Activated T-helper 1 cell treated with anti-CD3 and anti-CD28 coated beads, Interleukin-12 subunit alpha, Interleukin-12 subunit beta, Interleukin-2, Interleukin-4 antibody, amounts not matched to agents 30 ng/mL and 10 ng/mL and 1 ng/mL, durations not matched to agents 14 hours and 24 hours and 36 hours (primary cell): ENCODE results near the gene ENOX1. TPM values are rescaled to one million over a fixed set of nuclear protein-coding genes. Genes with fewer than 3 reads are reported as not detected.

Source experiments
- DNase-seq: peaks from one replicate; pipeline ENCODE4 v3.0.0; 2021; ENCODE audit warnings: low spot score
- H3K27ac Mint-ChIP-seq: one replicate; pipeline ENCODE4 v1.8.0; 2021; ENCODE audit warnings: mild to moderate bottlenecking, mixed read lengths
- H3K27me3 Mint-ChIP-seq: one replicate; pipeline ENCODE4 v1.8.0; 2022; ENCODE audit warnings: mild to moderate bottlenecking, moderate library complexity, mixed read lengths; ENCODE audit not compliant: insufficient read depth
- H3K36me3 Mint-ChIP-seq: one replicate; pipeline ENCODE4 v1.8.0; 2021; ENCODE audit warnings: low read depth, mixed read lengths
- H3K4me1 Mint-ChIP-seq: one replicate; pipeline ENCODE4 v1.8.0; 2021; ENCODE audit warnings: low read depth, mixed read lengths
- H3K4me3 Mint-ChIP-seq: one replicate; pipeline ENCODE4 v1.8.0; 2021; ENCODE audit warnings: mild to moderate bottlenecking, moderate library complexity, mixed read lengths
- H3K9me3 Mint-ChIP-seq: one replicate; pipeline ENCODE4 v1.8.0; 2021; ENCODE audit warnings: mixed read lengths
- intact Hi-C: fragments of 100-400 bp; cut with micrococcal nuclease; formaldehyde crosslinking; loops from one replicate; pipeline ENCODE4 v1.15.1; 2024
- total RNA-seq: library from RNA; stranded (reverse); gene quantifications from 2 replicates; pipeline ENCODE4 v1.2.3, GENCODE V29; 2022

The ENOX1 gene
- total RNA-seq, 1 donor from 2014 or later = 0.08 TPM

- intact Hi-C loops = no loop called here
- Mint-ChIP-seq H3K27me3 (peaks cover 6% of the 10 kb centered on the region), H3K4me1 (no peaks in the 10 kb centered on the region), H3K27ac (no peak overlapping the region), H3K36me3 (no peaks in the 10 kb centered on the region), H3K4me3 (no peak overlapping the region), H3K9me3 (no peaks in the 10 kb centered on the region)
- DNase-seq = no peak
Measured at GRCh38 chr13:43522788-43523187, 264.0 kb downstream of the ENOX1 start.

- Mint-ChIP-seq H3K4me1 (no peaks in the 10 kb centered on the region), H3K9me3 (no peaks in the 10 kb centered on the region), H3K4me3 (no peak overlapping the region), H3K36me3 (no peaks in the 10 kb centered on the region), H3K27ac (no peak overlapping the region), H3K27me3 (peaks cover 1% of the 10 kb centered on the region)
- intact Hi-C loops = no loop called here
- DNase-seq = no peak
Measured at GRCh38 chr13:43520351-43520750, 266.4 kb downstream of the ENOX1 start.

GRCh38 chr13:43518833-43519232 lies 267.9 kb downstream of the ENOX1 start:
- intact Hi-C loops = no loop called here
- Mint-ChIP-seq H3K27me3 (peaks cover 1% of the 10 kb centered on the region), H3K9me3 (no peaks in the 10 kb centered on the region), H3K27ac (no peak overlapping the region), H3K4me1 (no peaks in the 10 kb centered on the region), H3K36me3 (no peaks in the 10 kb centered on the region), H3K4me3 (no peak overlapping the region)
- DNase-seq = no peak

GRCh38 chr13:43516401-43516833 lies 270.4 kb downstream of the ENOX1 start:
- H3K27ac Mint-ChIP-seq = no peak overlapping the region
- no peaks in the 10 kb centered on the region for H3K9me3 Mint-ChIP-seq
- DNase-seq = no peak
- no peak overlapping the region for H3K4me3 Mint-ChIP-seq
- intact Hi-C loops = no loop called here
- H3K36me3 Mint-ChIP-seq = no peaks in the 10 kb centered on the region
- H3K4me1 Mint-ChIP-seq = no peaks in the 10 kb centered on the region
- H3K27me3 Mint-ChIP-seq = peaks cover 4% of the 10 kb centered on the region

- intact Hi-C loops = no loop called here
- Mint-ChIP-seq H3K27ac (no peak overlapping the region), H3K4me1 (no peaks in the 10 kb centered on the region), H3K36me3 (no peaks in the 10 kb centered on the region), H3K4me3 (no peak overlapping the region), H3K9me3 (no peaks in the 10 kb centered on the region), H3K27me3 (peaks cover 4% of the 10 kb centered on the region)
- no peak for DNase-seq
Measured at GRCh38 chr13:43515531-43515930, 271.2 kb downstream of the ENOX1 start.

- intact Hi-C loops = no loop called here
- Mint-ChIP-seq H3K36me3 (no peaks in the 10 kb centered on the region), H3K27me3 (peaks cover 2% of the 10 kb centered on the region), H3K27ac (no peak overlapping the region), H3K4me1 (no peaks in the 10 kb centered on the region), H3K4me3 (no peak overlapping the region), H3K9me3 (no peaks in the 10 kb centered on the region)
- no peak for DNase-seq
Measured at GRCh38 chr13:43514311-43514710, 272.5 kb downstream of the ENOX1 start.

- Mint-ChIP-seq H3K27me3 (peaks cover 6% of the 10 kb centered on the region), H3K4me3 (no peak overlapping the region), H3K9me3 (no peaks in the 10 kb centered on the region), H3K27ac (no peak overlapping the region), H3K4me1 (no peaks in the 10 kb centered on the region), H3K36me3 (no peaks in the 10 kb centered on the region)
- no peak for DNase-seq
- intact Hi-C loops = no loop called here
Measured at GRCh38 chr13:43512221-43512620, 274.6 kb downstream of the ENOX1 start.

GRCh38 chr13:43510956-43511901 lies 275.5 kb downstream of the ENOX1 start:
- H3K36me3 Mint-ChIP-seq = no peaks in the 10 kb centered on the region
- peaks cover 6% of the 10 kb centered on the region for H3K27me3 Mint-ChIP-seq
- H3K4me3 Mint-ChIP-seq = no peak overlapping the region
- H3K4me1 Mint-ChIP-seq = no peaks in the 10 kb centered on the region
- intact Hi-C loops = no loop called here
- no peak for DNase-seq
- H3K9me3 Mint-ChIP-seq = no peaks in the 10 kb centered on the region
- no peak overlapping the region for H3K27ac Mint-ChIP-seq

GRCh38 chr13:43495732-43496131 lies 291.0 kb downstream of the ENOX1 start:
- no peak for DNase-seq
- H3K36me3 Mint-ChIP-seq = no peaks in the 10 kb centered on the region
- no peaks in the 10 kb centered on the region for H3K27me3 Mint-ChIP-seq
- intact Hi-C loops = loop anchor here (1.0 kb wide), 1 partner anchor 13 kb away; no protein-coding TSS in a partner anchor
- no peak overlapping the region for H3K4me3 Mint-ChIP-seq
- H3K9me3 Mint-ChIP-seq = no peaks in the 10 kb centered on the region
- H3K4me1 Mint-ChIP-seq = no peaks in the 10 kb centered on the region
- H3K27ac Mint-ChIP-seq = no peak overlapping the region

GRCh38 chr13:43494206-43494605 lies 292.6 kb downstream of the ENOX1 start:
- Mint-ChIP-seq H3K27ac (no peak overlapping the region), H3K4me3 (no peak overlapping the region), H3K4me1 (no peaks in the 10 kb centered on the region), H3K36me3 (no peaks in the 10 kb centered on the region), H3K9me3 (no peaks in the 10 kb centered on the region), H3K27me3 (no peaks in the 10 kb centered on the region)
- intact Hi-C loops = no loop called here
- DNase-seq = no peak

GRCh38 chr13:43493496-43494000 lies 293.2 kb downstream of the ENOX1 start:
- Mint-ChIP-seq H3K27ac (no peak overlapping the region), H3K36me3 (no peaks in the 10 kb centered on the region), H3K9me3 (no peaks in the 10 kb centered on the region), H3K4me1 (no peaks in the 10 kb centered on the region), H3K27me3 (no peaks in the 10 kb centered on the region), H3K4me3 (no peak overlapping the region)
- intact Hi-C loops = no loop called here
- DNase-seq = no peak

GRCh38 chr13:43492745-43493144 lies 294.0 kb downstream of the ENOX1 start:
- Mint-ChIP-seq H3K27ac (no peak overlapping the region), H3K36me3 (no peaks in the 10 kb centered on the region), H3K4me1 (no peaks in the 10 kb centered on the region), H3K9me3 (no peaks in the 10 kb centered on the region), H3K27me3 (no peaks in the 10 kb centered on the region), H3K4me3 (no peak overlapping the region)
- no peak for DNase-seq
- intact Hi-C loops = no loop called here

GRCh38 chr13:43492311-43492710 lies 294.5 kb downstream of the ENOX1 start:
- Mint-ChIP-seq H3K27me3 (no peaks in the 10 kb centered on the region), H3K9me3 (no peaks in the 10 kb centered on the region), H3K4me3 (no peak overlapping the region), H3K27ac (no peak overlapping the region), H3K36me3 (no peaks in the 10 kb centered on the region), H3K4me1 (no peaks in the 10 kb centered on the region)
- intact Hi-C loops = no loop called here
- DNase-seq = no peak
